ENCODE data around the gene TAB2.

- no peak for TF ChIP-seq CTCF (IDR thresholded peaks at IDR 0.05)
- no peak for TF ChIP-seq POLR2AphosphoS5 (IDR thresholded peaks at IDR 0.05)
- TF ChIP-seq POLR2A (IDR thresholded peaks at IDR 0.05; ENCODE audit: low read depth), result no peak
- no peak for TF ChIP-seq EP300 (IDR thresholded peaks at IDR 0.05)
These were observed 65.9 kb downstream of the TAB2 start for GRCh38 chr6:149383371-149383770.

All from esophagus muscularis mucosa (tissue), 4 donors.